DND-41 (cell line): ENCODE measurements around the gene PXMP4.

Source experiments
- ATAC-seq: fragments of 200-7000 bp; cut with Tn5 transposase; 3 replicates; pipeline ENCODE4 v1.9.1; 2021; ENCODE audit warnings: low read depth; ENCODE audit not compliant: insufficient read depth
- DNase-seq: peaks from one replicate; pipeline ENCODE4 v3.0.0-alpha.2; 2020
- H2AFZ ChIP-seq: 2 replicates; pipeline ENCODE4 v1.6.0; 2012; ENCODE audit warnings: low read depth, low read length
- H3K27ac ChIP-seq: 2 replicates; pipeline ENCODE4 v1.5.1; 2012; ENCODE audit warnings: low read length, inconsistent platforms
- H3K27me3 ChIP-seq: fragments of 200-600 bp; sonication (generic); 2 replicates; pipeline ENCODE4 v1.6.0; 2012; ENCODE audit warnings: low read length, mild to moderate bottlenecking, inconsistent platforms; ENCODE audit not compliant: insufficient read depth, poor library complexity
- H3K36me3 ChIP-seq: 2 replicates; pipeline ENCODE4 v1.5.1; 2012; ENCODE audit warnings: low read length, inconsistent platforms; ENCODE audit not compliant: insufficient read depth
- H3K4me1 ChIP-seq: 2 replicates; pipeline ENCODE4 v1.5.1; 2012; ENCODE audit warnings: mild to moderate bottlenecking, low read length; ENCODE audit not compliant: insufficient read depth
- H3K4me2 ChIP-seq: 2 replicates; pipeline ENCODE4 v1.6.0; 2012; ENCODE audit warnings: mild to moderate bottlenecking, moderate library complexity, low read length, inconsistent platforms; ENCODE audit not compliant: insufficient read depth
- H3K4me3 ChIP-seq, 2 experiments: fragments of 200-600 bp in 1 of 2; shearing (Covaris generic) in 1 of 2; 2 replicates each; pipeline ENCODE4 v1.5.1; 2012 to 2016; ENCODE audit warnings: inconsistent platforms in 2 of 2, low read length in 2 of 2, mild to moderate bottlenecking in 2 of 2, low read depth in 1 of 2, moderate library complexity in 1 of 2
- H3K79me2 ChIP-seq: 2 replicates; pipeline ENCODE4 v1.6.0; 2012; ENCODE audit warnings: low read length, inconsistent platforms; ENCODE audit not compliant: insufficient read depth
- H3K9ac ChIP-seq: 2 replicates; pipeline ENCODE4 v1.6.0; 2012; ENCODE audit warnings: low read depth, mild to moderate bottlenecking, inconsistent platforms, low read length, moderate library complexity
- H3K9me3 ChIP-seq: 2 replicates; pipeline ENCODE4 v1.5.1; 2012; ENCODE audit warnings: low read length, moderate library complexity, mild to moderate bottlenecking, inconsistent platforms; ENCODE audit not compliant: insufficient read depth, severe bottlenecking
- H4K20me1 ChIP-seq: 2 replicates; pipeline ENCODE4 v1.6.0; 2012; ENCODE audit warnings: low read length; ENCODE audit not compliant: insufficient read depth
- CTCF ChIP-seq: IDR thresholded peaks from 2 replicates; pipeline ENCODE4 v1.5.1; 2012; ENCODE audit warnings: borderline replicate concordance, low read length, moderate library complexity, mild to moderate bottlenecking; ENCODE audit not compliant: poor library complexity, severe bottlenecking; ENCODE audit errors: extremely low read depth
- EZH2 ChIP-seq: IDR thresholded peaks from 3 replicates; pipeline ENCODE4 v1.6.1; 2012; ENCODE audit warnings: borderline replicate concordance, low read depth, mild to moderate bottlenecking, moderate library complexity, low read length, inconsistent platforms; ENCODE audit not compliant: severe bottlenecking

Gene PXMP4

DNA sequence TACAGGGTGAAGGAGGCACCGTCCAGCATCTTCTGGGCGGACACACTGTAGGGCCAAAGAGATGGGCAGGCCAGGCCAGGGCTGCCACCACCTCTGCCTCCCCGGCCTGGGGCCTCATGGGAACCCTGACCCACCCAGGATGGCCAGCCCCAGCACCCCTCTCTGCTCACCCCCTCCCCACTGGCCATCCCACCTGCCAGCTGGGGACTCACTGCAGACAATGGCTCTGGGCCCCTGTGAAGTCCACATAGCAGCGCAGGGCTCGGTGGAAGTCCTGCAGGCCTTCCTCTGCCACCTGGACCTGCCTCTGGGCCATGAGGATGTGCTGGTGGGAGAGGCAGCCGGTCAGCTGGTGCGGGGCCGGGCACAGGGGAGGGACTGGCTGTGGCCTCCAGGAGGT, 61.6 kb downstream of the PXMP4 start:
- H3K27ac ChIP-seq = no peak overlapping the region
- no peaks in the 10 kb centered on the region for H3K9me3 ChIP-seq
- H3K79me2 ChIP-seq = no peaks in the 10 kb centered on the region
- no peak overlapping the region for H2AFZ ChIP-seq
- H3K4me2 ChIP-seq = no peak overlapping the region
- no peak for ATAC-seq
- no peak for TF ChIP-seq EZH2
- TF ChIP-seq CTCF = no peak
- H3K36me3 ChIP-seq = peaks cover 3% of the 10 kb centered on the region; the same call in 1 of the 2 replicates
- H3K4me3 ChIP-seq = no peak overlapping the region
- peaks cover 10% of the 10 kb centered on the region for H3K4me1 ChIP-seq
- no peaks in the 10 kb centered on the region for H4K20me1 ChIP-seq
- no peak overlapping the region for H3K9ac ChIP-seq
- H3K27me3 ChIP-seq = no peaks in the 10 kb centered on the region
- DNase-seq = no peak

DNA sequence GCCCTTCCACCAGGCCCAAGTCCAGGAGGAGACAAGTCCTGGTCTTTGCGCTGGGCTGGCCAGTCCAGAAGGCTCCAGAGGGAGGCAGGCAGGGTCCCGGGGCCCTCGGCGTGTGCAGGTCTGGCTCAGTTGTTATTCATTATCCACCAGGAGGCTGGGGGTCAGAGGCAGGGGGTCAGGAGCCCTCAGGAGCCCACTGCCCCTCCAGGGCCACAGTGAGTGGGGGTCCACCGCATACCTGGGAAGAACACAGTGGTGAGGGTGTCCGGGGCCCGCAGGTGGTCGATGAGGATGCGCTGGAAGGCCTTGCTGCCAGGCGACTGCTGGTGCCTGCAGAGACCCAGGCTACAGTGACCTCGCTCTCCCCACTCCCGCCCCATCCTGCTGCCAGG, 62.4 kb downstream of the PXMP4 start:
- Histone ChIP-seq H3K4me3 (no peak overlapping the region), H4K20me1 (no peaks in the 10 kb centered on the region), H3K79me2 (no peaks in the 10 kb centered on the region), H3K4me1 (peaks cover 3% of the 10 kb centered on the region), H3K9me3 (no peaks in the 10 kb centered on the region), H3K27me3 (no peaks in the 10 kb centered on the region), H3K4me2 (no peak overlapping the region), H3K9ac (no peak overlapping the region), H3K27ac (no peak overlapping the region), H2AFZ (no peak overlapping the region), H3K36me3 (peaks cover 3% of the 10 kb centered on the region; the same call in 1 of the 2 replicates)
- TF ChIP-seq EZH2 (no peak), CTCF (no peak)
- ATAC-seq (no peak), DNase-seq (no peak)

DNA sequence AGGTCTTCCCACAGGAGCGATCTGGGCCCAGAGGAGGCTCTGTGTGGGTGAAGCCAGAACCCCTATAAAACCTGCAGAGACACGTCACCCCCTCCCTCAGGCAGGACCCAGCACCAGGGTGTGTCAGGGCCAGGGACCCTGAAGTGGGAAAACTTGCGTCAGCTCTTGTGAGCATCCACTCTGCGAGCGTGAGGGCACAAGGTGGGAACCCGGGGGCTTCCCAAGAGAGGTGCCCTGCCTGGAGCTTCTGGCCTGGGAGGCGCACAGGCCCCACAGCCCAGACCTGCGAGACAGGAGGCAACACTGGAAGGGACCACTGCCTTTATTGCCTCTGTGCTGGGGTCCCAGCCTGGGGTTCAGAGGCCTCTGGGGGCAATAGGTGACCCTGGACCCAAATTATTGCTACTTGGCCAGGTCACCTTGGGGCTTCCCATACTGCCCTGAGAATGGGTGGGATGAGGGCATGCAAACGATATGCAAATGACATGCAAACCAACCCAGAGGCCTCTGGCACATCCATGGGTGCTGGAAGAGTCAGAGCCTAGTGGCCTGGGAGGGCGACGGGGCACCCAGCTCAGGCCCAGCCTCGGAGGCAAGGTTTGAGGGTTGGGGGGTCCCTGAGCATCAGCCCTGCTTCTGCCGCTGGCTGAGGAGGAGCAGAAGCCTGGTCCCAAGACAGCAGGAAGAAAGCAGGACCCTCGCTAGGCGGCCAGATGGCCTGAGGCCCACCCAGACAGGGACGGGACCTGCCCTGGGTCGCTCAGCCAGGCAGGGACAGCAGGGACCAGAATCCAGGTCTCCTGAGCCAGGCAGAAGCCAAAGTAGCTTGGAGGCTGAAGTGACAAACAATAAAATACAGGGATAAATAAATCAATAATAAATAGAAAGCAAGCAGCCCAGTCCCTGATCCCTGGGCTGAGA, 63.1 kb downstream of the PXMP4 start:
- no peak overlapping the region for H3K9ac ChIP-seq
- no peaks in the 10 kb centered on the region for H3K27me3 ChIP-seq
- no peaks in the 10 kb centered on the region for H4K20me1 ChIP-seq
- no peaks in the 10 kb centered on the region for H3K79me2 ChIP-seq
- DNase-seq (no peak), ATAC-seq (no peak)
- no peak overlapping the region for H3K27ac ChIP-seq
- peaks cover 3% of the 10 kb centered on the region; the same call in 1 of the 2 replicates for H3K36me3 ChIP-seq
- no peak overlapping the region for H3K4me3 ChIP-seq
- H3K4me2 ChIP-seq = no peak overlapping the region
- no peak for TF ChIP-seq CTCF
- TF ChIP-seq EZH2 = no peak
- no peak overlapping the region for H2AFZ ChIP-seq
- H3K9me3 ChIP-seq = no peaks in the 10 kb centered on the region
- no peaks in the 10 kb centered on the region for H3K4me1 ChIP-seq
